SK-N-SH (cell line): ENCODE measurements around the gene NCSTN.

Experiments
- CTCF ChIP-seq: fragments of 200-600 bp; sonication (generic); IDR thresholded peaks from 2 replicates; pipeline ENCODE4 v1.6.1; 2017; ENCODE audit warnings: antibody characterized with exemption, mild to moderate bottlenecking, moderate library complexity
- FOSL2 ChIP-seq: IDR thresholded peaks from 2 replicates; pipeline ENCODE4 v1.4.0; 2012; ENCODE audit warnings: low read depth, mild to moderate bottlenecking, moderate library complexity, borderline replicate concordance
- MAX ChIP-seq: IDR thresholded peaks from 2 replicates; pipeline ENCODE4 v1.4.0; 2012; ENCODE audit warnings: low read depth
- POLR2AphosphoS5 ChIP-seq: IDR thresholded peaks from 2 replicates; pipeline ENCODE4 v1.6.1; 2012; ENCODE audit warnings: low read depth, low read length
- TAF1 ChIP-seq: IDR thresholded peaks from 2 replicates; pipeline ENCODE4 v1.6.1; 2012; ENCODE audit warnings: low read depth, mild to moderate bottlenecking, low read length, moderate library complexity, borderline replicate concordance
- TCF12 ChIP-seq: IDR thresholded peaks from 2 replicates; pipeline ENCODE4 v1.4.0; 2012

- TF ChIP-seq CTCF (no peak), MAX (no peak), TAF1 (no peak), TCF12 (no peak), POLR2AphosphoS5 (no peak), FOSL2 (no peak)
These were observed 60.9 kb downstream of the NCSTN start for GRCh38 chr1:160404094-160404493.
